GM06990 (cell line): ENCODE data around the gene PRR36.

Source experiments
- DNase-seq: peaks from one replicate; pipeline ENCODE4 v3.0.0-alpha.2; 2011; ENCODE audit not compliant: insufficient read length; ENCODE audit errors: extremely low read depth
- H3K27me3 ChIP-seq: replicated peaks from 2 replicates; pipeline ENCODE4 v1.6.0; 2011; ENCODE audit warnings: low read length; ENCODE audit not compliant: control insufficient read depth, insufficient read depth
- H3K36me3 ChIP-seq: 2 replicates; pipeline ENCODE4 v1.5.1; 2011; ENCODE audit warnings: low read length; ENCODE audit not compliant: control insufficient read depth, insufficient read depth
- H3K4me3 ChIP-seq: replicated peaks from 2 replicates; pipeline ENCODE4 v1.5.1; 2011; ENCODE audit warnings: low read depth, mild to moderate bottlenecking, control low read depth, low read length
- TF ChIP-seq, protein P1 (sequence below): IDR thresholded peaks from 2 replicates; pipeline ENCODE4 v1.5.1; 2011; ENCODE audit warnings: low read length, control low read depth, mild to moderate bottlenecking, inconsistent platforms; ENCODE audit not compliant: insufficient read depth, poor library complexity, severe bottlenecking

PRR36 gene

DNA sequence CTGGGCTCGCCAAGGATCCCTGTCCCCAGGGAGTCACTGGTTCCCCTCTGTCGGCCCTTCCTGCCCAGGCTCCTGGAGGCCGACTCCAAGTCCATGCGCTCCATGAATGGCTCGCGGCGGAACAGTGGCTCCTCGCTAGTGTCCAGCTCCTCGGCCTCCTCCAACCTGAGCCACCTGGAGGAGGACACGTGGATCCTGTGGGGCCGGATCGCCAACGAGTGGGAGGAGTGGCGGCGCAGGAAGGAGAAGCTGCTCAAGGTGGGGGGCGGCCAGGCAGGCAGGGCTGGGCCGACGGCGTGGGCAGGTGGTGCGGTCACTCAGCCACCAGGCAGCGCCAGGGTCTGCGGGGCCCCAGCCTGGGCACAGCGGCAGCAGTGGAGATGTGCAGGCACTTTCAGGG lies 26.5 kb downstream of the PRR36 start:
- Histone ChIP-seq H3K4me3 (no peak overlapping the region), H3K27me3 (no peaks in the 10 kb centered on the region), H3K36me3 (no peaks in the 10 kb centered on the region)
- TF ChIP-seq, protein P1, sequence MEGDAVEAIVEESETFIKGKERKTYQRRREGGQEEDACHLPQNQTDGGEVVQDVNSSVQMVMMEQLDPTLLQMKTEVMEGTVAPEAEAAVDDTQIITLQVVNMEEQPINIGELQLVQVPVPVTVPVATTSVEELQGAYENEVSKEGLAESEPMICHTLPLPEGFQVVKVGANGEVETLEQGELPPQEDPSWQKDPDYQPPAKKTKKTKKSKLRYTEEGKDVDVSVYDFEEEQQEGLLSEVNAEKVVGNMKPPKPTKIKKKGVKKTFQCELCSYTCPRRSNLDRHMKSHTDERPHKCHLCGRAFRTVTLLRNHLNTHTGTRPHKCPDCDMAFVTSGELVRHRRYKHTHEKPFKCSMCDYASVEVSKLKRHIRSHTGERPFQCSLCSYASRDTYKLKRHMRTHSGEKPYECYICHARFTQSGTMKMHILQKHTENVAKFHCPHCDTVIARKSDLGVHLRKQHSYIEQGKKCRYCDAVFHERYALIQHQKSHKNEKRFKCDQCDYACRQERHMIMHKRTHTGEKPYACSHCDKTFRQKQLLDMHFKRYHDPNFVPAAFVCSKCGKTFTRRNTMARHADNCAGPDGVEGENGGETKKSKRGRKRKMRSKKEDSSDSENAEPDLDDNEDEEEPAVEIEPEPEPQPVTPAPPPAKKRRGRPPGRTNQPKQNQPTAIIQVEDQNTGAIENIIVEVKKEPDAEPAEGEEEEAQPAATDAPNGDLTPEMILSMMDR, result no peak
- no peak for DNase-seq

DNA sequence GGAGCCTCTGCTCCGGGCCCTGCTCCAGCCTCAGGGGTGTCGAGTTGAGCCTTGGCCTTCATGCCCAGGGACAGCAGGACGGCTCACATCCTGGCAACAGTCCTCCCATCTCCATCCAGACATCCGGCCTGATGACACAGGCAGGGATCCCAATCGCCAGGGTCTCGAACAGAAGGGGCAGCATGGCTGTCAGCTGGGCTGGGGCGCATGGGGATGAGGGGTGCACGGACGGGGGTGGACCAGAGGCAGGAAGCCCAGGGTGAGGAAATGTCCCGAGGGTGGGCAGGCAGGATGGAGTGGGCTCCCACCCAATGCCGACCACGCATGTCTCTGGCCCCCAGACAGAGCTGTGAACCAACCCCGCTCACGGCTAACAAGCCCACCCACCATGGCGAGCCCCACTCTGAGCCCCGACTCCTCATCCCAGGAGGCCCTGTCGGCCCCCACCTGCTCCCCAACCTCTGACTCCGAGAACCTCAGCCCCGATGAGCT lies 28.0 kb downstream of the PRR36 start:
- no peak for DNase-seq
- no peaks in the 10 kb centered on the region for H3K27me3 ChIP-seq
- no peak overlapping the region for H3K4me3 ChIP-seq
- no peaks in the 10 kb centered on the region for H3K36me3 ChIP-seq
- TF ChIP-seq, protein P1, result no peak

- H3K36me3 ChIP-seq, result no peaks in the 10 kb centered on the region
- H3K4me3 ChIP-seq, result no peak overlapping the region
- no peaks in the 10 kb centered on the region for H3K27me3 ChIP-seq
- no peak for DNase-seq
- TF ChIP-seq, protein P1, result no peak
Observed at GRCh38 chr19:7845390-7846154, 28.6 kb downstream of the PRR36 start.

- TF ChIP-seq, protein P1, result no peak
Observed at GRCh38 chr19:7844951-7845350, 29.2 kb downstream of the PRR36 start.

DNA sequence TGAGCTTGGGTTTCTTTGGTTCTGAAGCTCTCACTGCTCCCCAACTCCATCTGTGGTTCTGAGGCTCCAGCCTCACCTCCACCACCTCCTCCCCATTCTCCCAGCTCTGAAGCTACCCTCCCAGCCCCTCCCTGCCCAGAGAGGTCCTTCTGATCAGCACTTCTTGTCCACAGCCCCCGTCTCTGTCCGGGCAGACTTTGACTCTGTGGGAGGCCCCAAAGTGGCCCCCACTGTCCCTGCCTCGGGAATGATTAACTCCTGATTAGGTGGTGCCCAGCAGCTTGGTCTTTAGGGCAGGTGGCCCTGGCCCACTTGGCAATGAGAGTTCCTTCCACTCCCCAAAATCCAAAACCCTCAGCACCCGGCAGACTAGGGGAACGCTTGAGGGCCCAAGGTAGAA lies 29.8 kb downstream of the PRR36 start:
- TF ChIP-seq, protein P1, result no peak
- no peak overlapping the region for H3K4me3 ChIP-seq
- no peak for DNase-seq
- no peaks in the 10 kb centered on the region for H3K27me3 ChIP-seq
- no peaks in the 10 kb centered on the region for H3K36me3 ChIP-seq

More at GRCh38 chr19:7844951-7845350, 29.2 kb downstream of the PRR36 start:
- Histone ChIP-seq H3K27me3 (no peaks in the 10 kb centered on the region), H3K36me3 (no peaks in the 10 kb centered on the region), H3K4me3 (no peak overlapping the region)
- DNase-seq, result no peak
